HepG2 (cell line): ENCODE data around the gene TRIM7. TPM values are rescaled to one million over a fixed set of nuclear protein-coding genes. Genes with fewer than 3 reads are reported as not detected.

Source experiments
- ATAC-seq: fragments of 200-7000 bp; cut with Tn5 transposase; 3 replicates; pipeline ENCODE4 v1.9.1; 2020; ENCODE audit warnings: mild to moderate bottlenecking, moderate library complexity
- BruUV-seq: library from RNA; stranded (reverse); fragments of 400-500 nt; replicated peaks from 2 replicates; lab custom pipeline; 2021; lab: Mats Ljungman, UMichigan
- CTCF ChIA-PET: fragments of 300-600 bp; formaldehyde crosslinking; extraction: SDS; loops from one replicate; lab custom pipeline; 2021; ENCODE audit warnings: low total read pairs, inconsistent platforms, low intra/inter-chr PET ratio; lab: Yijun Ruan, JAX
- POLR2A ChIA-PET: fragments of 350-600 bp; sonication (Branson Sonifier 250); formaldehyde crosslinking; loops from one replicate; lab custom pipeline; 2020; ENCODE audit warnings: antibody characterized with exemption, inconsistent platforms; lab: Yijun Ruan, JAX
- DNase-seq: peaks from one replicate; pipeline ENCODE4 v3.0.0-alpha.2; 2015; ENCODE audit warnings: low spot score
- FAIRE-seq: peaks from 3 replicates; lab custom pipeline; 2011; peaks lifted over from hg19 to GRCh38; lab: Jason Lieb, UNC
- H2AFZ ChIP-seq: one replicate; pipeline ENCODE4 v1.6.1; 2011; ENCODE audit warnings: low read length, inconsistent platforms
- H3K27ac ChIP-seq: fragments of 300-600 bp; 3 replicates; pipeline ENCODE4 v1.8.0; 2011; ENCODE audit warnings: mixed run types, mild to moderate bottlenecking, mixed read lengths, low read length, inconsistent platforms; ENCODE audit not compliant: insufficient read depth; ENCODE audit errors: extremely low read length
- H3K27me3 ChIP-seq, 2 experiments: fragments of 200-600 bp in 1 of 2; 2 replicates in 1 of 2; 3 replicates in 1 of 2; pipeline versions ENCODE4 v1.6.0 to v1.8.0; 2011; ENCODE audit warnings: low read length in 2 of 2, mild to moderate bottlenecking in 2 of 2, moderate library complexity in 2 of 2, inconsistent platforms in 1 of 2; ENCODE audit not compliant: insufficient read depth in 2 of 2, control insufficient read depth in 1 of 2
- H3K36me3 ChIP-seq, 2 experiments: fragments of 200-600 bp in 1 of 2; replicated peaks in 1 of 2; 2 replicates in 1 of 2; 3 replicates in 1 of 2; pipeline versions ENCODE4 v1.5.1 to v1.8.0; 2011; ENCODE audit warnings: low read length in 2 of 2, inconsistent platforms in 1 of 2; ENCODE audit not compliant: insufficient read depth in 2 of 2, control insufficient read depth in 1 of 2
- H3K4me1 ChIP-seq: 2 replicates; pipeline ENCODE4 v1.5.1; 2012; ENCODE audit warnings: low read length, inconsistent platforms; ENCODE audit not compliant: insufficient read depth
- H3K4me2 ChIP-seq: 2 replicates; pipeline ENCODE4 v1.6.0; 2011; ENCODE audit warnings: low read depth, low read length, inconsistent platforms
- H3K4me3 ChIP-seq, 3 experiments: fragments of 200-600 bp in 1 of 3; sonication (generic), shearing (Covaris generic) in 1 of 3; replicated peaks in 1 of 3; 2 replicates each; pipeline ENCODE4 v1.5.1; 2011 to 2016; ENCODE audit warnings: low read length in 3 of 3, inconsistent platforms in 2 of 3, low read depth in 2 of 3, mild to moderate bottlenecking in 2 of 3, control low read depth in 1 of 3, mixed read lengths in 1 of 3; ENCODE audit not compliant: insufficient read depth in 1 of 3
- H3K79me2 ChIP-seq: one replicate; pipeline ENCODE4 v1.6.1; 2011; ENCODE audit warnings: low read length, inconsistent platforms; ENCODE audit not compliant: insufficient read depth
- H3K9ac ChIP-seq: 2 replicates; pipeline ENCODE4 v1.6.0; 2011; ENCODE audit warnings: mild to moderate bottlenecking, low read depth, low read length, inconsistent platforms; ENCODE audit not compliant: insufficient read depth
- H3K9me3 ChIP-seq: 2 replicates; pipeline ENCODE4 v1.5.1; 2012; ENCODE audit warnings: mild to moderate bottlenecking, low read length
- H4K20me1 ChIP-seq: 2 replicates; pipeline ENCODE4 v1.6.0; 2011; ENCODE audit warnings: inconsistent platforms, mild to moderate bottlenecking, low read length, moderate library complexity; ENCODE audit not compliant: insufficient read depth
- GATA4 ChIP-seq: sonication (generic); IDR thresholded peaks from 2 replicates; pipeline ENCODE4 v1.6.1; 2016; ENCODE audit warnings: antibody characterized with exemption, low read depth, borderline replicate concordance
- KLF11 ChIP-seq: IDR thresholded peaks from 2 replicates; pipeline ENCODE4 v1.6.1; 2016; ENCODE audit warnings: missing compliant biosample characterization
- NFYC ChIP-seq: IDR thresholded peaks from 2 replicates; pipeline ENCODE4 v1.6.1; 2016; ENCODE audit warnings: missing genetic modification reagents, missing compliant biosample characterization
- RAD21 ChIP-seq: fragments of 450-650 bp; formaldehyde crosslinking; IDR thresholded peaks from 2 replicates; pipeline ENCODE4 v1.5.0; 2020; ENCODE audit warnings: mild to moderate bottlenecking
- RORA ChIP-seq: sonication (generic); formaldehyde crosslinking; IDR thresholded peaks from 2 replicates; pipeline ENCODE4 v1.5.0; 2020; ENCODE audit warnings: mild to moderate bottlenecking, missing genetic modification reagents, moderate library complexity
- ZMAT3 ChIP-seq: sonication (generic); formaldehyde crosslinking; conservative IDR thresholded peaks from 2 replicates; pipeline ENCODE4 v1.7.0; 2021; ENCODE audit warnings: missing genetic modification reagents
- ZNF10 ChIP-seq: sonication (generic); formaldehyde crosslinking; IDR thresholded peaks from 2 replicates; pipeline ENCODE4 v1.4.0; 2020; ENCODE audit warnings: mild to moderate bottlenecking, low read depth, missing genetic modification reagents, borderline replicate concordance
- ZNF234 ChIP-seq: sonication (generic); formaldehyde crosslinking; conservative IDR thresholded peaks from 2 replicates; pipeline ENCODE4 v1.5.1; 2020; ENCODE audit warnings: mild to moderate bottlenecking, missing genetic modification reagents
- ZNF329 ChIP-seq: sonication (generic); formaldehyde crosslinking; IDR thresholded peaks from 2 replicates; pipeline ENCODE4 v1.9.0; 2021; ENCODE audit warnings: low read depth, mild to moderate bottlenecking, missing genetic modification reagents
- WGBS: methylation state at CpG from one replicate; pipeline ENCODE4 v1.1.6; 2017; ENCODE audit warnings: low lambda C conversion rate; 5-methylcytosine and 5-hydroxymethylcytosine counted together
- in situ Hi-C: cut with HindIII; loops from 2 replicates; pipeline ENCODE4 v1.10.0; 2017; ENCODE audit warnings: low pct_unique_long_range_greater_than_20kb; ENCODE audit not compliant: extremely low pct_ligation_motif_present
- intact Hi-C: fragments of 100-400 bp; cut with micrococcal nuclease; formaldehyde crosslinking; loops from one replicate; pipeline ENCODE4 v1.10.0; 2022; ENCODE audit not compliant: unreplicated experiment
- polyA plus RNA-seq, 8 experiments: library from polyadenylated mRNA; depleted of rRNA in 3 of 8; stranded (reverse) in 7 of 8; unstranded in 1 of 8; fragments of >200 nt; fragmentation: Illumina TruSeq in 4 of 8; extraction: Trizol in 4 of 8; gene quantifications; 2 replicates each; pipeline versions ENCODE4 v1.2.1 to v1.2.3, GENCODE V29; 2011 to 2016; ENCODE audit warnings: low read depth in 4 of 8, missing spikeins in 1 of 8, mixed read lengths in 1 of 8; ENCODE audit not compliant: insufficient read depth in 1 of 8
- total RNA-seq, 5 experiments: library from RNA; depleted of rRNA; stranded (reverse); fragments of >200 nt; fragmentation: Illumina TruSeq; extraction: Trizol; gene quantifications; 2 replicates each; pipeline ENCODE4 v1.2.3, GENCODE V29; 2016; ENCODE audit warnings: low read depth in 1 of 5
- TF ChIP-seq, protein P1 (sequence below): sonication (generic); formaldehyde crosslinking; IDR thresholded peaks from 2 replicates; pipeline ENCODE4 v1.4.0; 2020; ENCODE audit warnings: missing genetic modification reagents, borderline replicate concordance
- TF ChIP-seq, protein P2 (sequence below): sonication (generic); formaldehyde crosslinking; IDR thresholded peaks from 2 replicates; pipeline ENCODE4 v1.4.0; 2020; ENCODE audit warnings: missing genetic modification reagents
- TF ChIP-seq, protein P3 (sequence below): IDR thresholded peaks from 2 replicates; pipeline ENCODE4 v1.6.1; 2016

TRIM7 gene
- total and polyA plus RNA-seq, 2 of the 13 experiments (the other 11 are each of a cell fraction or from before 2014, with no cell fraction given): 0.13 TPM; not detected in 1

DNA sequence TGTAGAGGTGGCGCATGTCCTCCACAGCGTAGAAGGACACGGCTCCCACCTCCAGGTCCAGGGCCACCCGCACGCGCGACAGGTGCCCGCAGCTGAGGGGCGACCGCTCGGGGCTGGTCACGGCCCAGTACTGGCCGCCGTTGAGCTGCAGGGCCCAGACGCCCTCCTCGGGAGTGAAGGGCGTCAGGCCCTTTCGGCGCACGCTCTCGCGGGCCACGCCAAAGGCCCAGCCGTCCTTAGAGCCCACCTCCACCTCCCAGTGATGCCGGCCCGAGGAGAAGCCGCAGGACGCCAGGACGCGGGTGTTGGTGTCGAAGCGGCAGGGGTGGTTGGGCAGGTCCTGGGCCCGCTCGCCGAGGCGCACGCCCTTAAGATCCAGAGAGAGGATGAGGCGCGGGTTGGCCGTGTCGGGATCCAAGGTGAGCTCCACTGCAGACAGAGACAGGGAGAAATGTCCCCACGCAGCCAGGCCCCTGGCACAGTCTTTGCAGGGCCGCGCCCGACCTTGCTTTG is 9.7 kb downstream of the TRIM7 start:
- in situ Hi-C loops: no loop called here
- intact Hi-C loops: no loop called here
- no peaks in the 10 kb centered on the region for H3K9me3 ChIP-seq
- H3K27ac ChIP-seq: no peak overlapping the region
- no TSS peak for BruUV-seq
- CTCF ChIA-PET: no interaction called here
- TF ChIP-seq, protein P1, sequence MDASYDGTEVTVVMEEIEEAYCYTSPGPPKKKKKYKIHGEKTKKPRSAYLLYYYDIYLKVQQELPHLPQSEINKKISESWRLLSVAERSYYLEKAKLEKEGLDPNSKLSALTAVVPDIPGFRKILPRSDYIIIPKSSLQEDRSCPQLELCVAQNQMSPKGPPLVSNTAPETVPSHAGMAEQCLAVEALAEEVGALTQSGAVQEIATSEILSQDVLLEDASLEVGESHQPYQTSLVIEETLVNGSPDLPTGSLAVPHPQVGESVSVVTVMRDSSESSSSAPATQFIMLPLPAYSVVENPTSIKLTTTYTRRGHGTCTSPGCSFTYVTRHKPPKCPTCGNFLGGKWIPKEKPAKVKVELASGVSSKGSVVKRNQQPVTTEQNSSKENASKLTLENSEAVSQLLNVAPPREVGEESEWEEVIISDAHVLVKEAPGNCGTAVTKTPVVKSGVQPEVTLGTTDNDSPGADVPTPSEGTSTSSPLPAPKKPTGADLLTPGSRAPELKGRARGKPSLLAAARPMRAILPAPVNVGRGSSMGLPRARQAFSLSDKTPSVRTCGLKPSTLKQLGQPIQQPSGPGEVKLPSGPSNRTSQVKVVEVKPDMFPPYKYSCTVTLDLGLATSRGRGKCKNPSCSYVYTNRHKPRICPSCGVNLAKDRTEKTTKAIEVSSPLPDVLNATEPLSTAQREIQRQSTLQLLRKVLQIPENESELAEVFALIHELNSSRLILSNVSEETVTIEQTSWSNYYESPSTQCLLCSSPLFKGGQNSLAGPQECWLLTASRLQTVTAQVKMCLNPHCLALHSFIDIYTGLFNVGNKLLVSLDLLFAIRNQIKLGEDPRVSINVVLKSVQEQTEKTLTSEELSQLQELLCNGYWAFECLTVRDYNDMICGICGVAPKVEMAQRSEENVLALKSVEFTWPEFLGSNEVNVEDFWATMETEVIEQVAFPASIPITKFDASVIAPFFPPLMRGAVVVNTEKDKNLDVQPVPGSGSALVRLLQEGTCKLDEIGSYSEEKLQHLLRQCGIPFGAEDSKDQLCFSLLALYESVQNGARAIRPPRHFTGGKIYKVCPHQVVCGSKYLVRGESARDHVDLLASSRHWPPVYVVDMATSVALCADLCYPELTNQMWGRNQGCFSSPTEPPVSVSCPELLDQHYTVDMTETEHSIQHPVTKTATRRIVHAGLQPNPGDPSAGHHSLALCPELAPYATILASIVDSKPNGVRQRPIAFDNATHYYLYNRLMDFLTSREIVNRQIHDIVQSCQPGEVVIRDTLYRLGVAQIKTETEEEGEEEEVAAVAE (CRISPR knock-in tag): no peak
- TF ChIP-seq ZNF10 (CRISPR knock-in tag): no peak
- no peak for TF ChIP-seq ZNF329 (CRISPR knock-in tag)
- TF ChIP-seq, protein P2, sequence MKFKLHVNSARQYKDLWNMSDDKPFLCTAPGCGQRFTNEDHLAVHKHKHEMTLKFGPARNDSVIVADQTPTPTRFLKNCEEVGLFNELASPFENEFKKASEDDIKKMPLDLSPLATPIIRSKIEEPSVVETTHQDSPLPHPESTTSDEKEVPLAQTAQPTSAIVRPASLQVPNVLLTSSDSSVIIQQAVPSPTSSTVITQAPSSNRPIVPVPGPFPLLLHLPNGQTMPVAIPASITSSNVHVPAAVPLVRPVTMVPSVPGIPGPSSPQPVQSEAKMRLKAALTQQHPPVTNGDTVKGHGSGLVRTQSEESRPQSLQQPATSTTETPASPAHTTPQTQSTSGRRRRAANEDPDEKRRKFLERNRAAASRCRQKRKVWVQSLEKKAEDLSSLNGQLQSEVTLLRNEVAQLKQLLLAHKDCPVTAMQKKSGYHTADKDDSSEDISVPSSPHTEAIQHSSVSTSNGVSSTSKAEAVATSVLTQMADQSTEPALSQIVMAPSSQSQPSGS (CRISPR knock-in tag): no peak
- no peak for TF ChIP-seq RAD21 (CRISPR knock-in tag)
- no peak for TF ChIP-seq NFYC (CRISPR knock-in tag)
- no peak for TF ChIP-seq ZMAT3
- TF ChIP-seq KLF11 (CRISPR knock-in tag): no peak
- no peak for TF ChIP-seq ZNF234 (CRISPR knock-in tag)
- no peak for TF ChIP-seq GATA4
- TF ChIP-seq, protein P3, sequence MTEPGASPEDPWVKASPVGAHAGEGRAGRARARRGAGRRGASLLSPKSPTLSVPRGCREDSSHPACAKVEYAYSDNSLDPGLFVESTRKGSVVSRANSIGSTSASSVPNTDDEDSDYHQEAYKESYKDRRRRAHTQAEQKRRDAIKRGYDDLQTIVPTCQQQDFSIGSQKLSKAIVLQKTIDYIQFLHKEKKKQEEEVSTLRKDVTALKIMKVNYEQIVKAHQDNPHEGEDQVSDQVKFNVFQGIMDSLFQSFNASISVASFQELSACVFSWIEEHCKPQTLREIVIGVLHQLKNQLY (CRISPR knock-in tag): no peak
- TF ChIP-seq RORA (CRISPR knock-in tag): no peak
- TF ChIP-seq, all 625 proteins: peak for 0
- no peaks in the 10 kb centered on the region for H4K20me1 ChIP-seq
- no peak for ATAC-seq
- 95% methylated on average over 16 of the region's 45 CpGs for WGBS
- no peak for FAIRE-seq
- H3K36me3 ChIP-seq: no peaks in the 10 kb centered on the region
- peaks cover 28% of the 10 kb centered on the region for H3K4me1 ChIP-seq
- POLR2A ChIA-PET: interaction anchor here (7.2 kb wide), 1 partner anchor 9 kb away, joined by 104 read pairs; the partner anchor contains the start of gene TRIM7
- no peak overlapping the region for H2AFZ ChIP-seq
- H3K27me3 ChIP-seq: peaks cover 3 to 31% of the 10 kb centered on the region in 2 experiments
- no peaks in the 10 kb centered on the region for H3K79me2 ChIP-seq
- no peak for DNase-seq
- no peak overlapping the region for H3K9ac ChIP-seq
- H3K4me3 ChIP-seq: no peak overlapping the region
- H3K4me2 ChIP-seq: no peak overlapping the region
